NCI-H2227 (cell line): ENCODE results near the gene MAGEA11.
"Not testable (repeated sequence)": the region's sequence is repeated elsewhere in the genome, so short reads cannot be mapped to it uniquely, and the experiment has no call there.

Experiments used
- DNase-seq: peaks from one replicate; lab custom pipeline; 2025; ENCODE audit not compliant: unreplicated experiment; lab: John Stamatoyannopoulos, UW

The MAGEA11 gene

GRCh38 chrX:149717803-149718202, 5.9 kb downstream of the MAGEA11 start:
- DNase-seq = no peak

GRCh38 chrX:149718757-149719156, 6.9 kb downstream of the MAGEA11 start:
- DNase-seq = no peak

- no peak for DNase-seq
Measured at GRCh38 chrX:149720021-149720689, 8.3 kb downstream of the MAGEA11 start.

- not testable (repeated sequence) for DNase-seq
Measured at GRCh38 chrX:149721241-149721640, 9.4 kb downstream of the MAGEA11 start.

DNA sequence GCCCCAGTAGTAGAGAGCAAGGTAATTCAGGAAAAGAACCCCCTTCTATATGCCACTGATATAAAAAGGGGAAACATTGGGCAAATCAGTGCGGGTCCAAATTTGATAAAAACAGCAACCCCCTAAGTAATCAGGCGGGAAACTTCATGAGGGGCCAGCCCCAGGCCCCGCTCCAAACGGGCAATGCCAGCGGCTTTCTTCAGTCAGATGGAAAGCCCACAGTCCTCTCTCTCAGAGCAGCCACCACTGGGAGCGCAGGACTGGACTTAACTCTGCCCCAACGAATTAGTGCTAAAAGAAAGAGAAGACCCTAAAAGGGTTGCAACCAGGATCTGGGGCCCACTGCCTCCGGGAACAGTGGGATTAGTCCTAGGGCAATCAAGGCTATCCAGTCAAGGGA, 9.9 kb downstream of the MAGEA11 start:
- DNase-seq = no peak

DNA sequence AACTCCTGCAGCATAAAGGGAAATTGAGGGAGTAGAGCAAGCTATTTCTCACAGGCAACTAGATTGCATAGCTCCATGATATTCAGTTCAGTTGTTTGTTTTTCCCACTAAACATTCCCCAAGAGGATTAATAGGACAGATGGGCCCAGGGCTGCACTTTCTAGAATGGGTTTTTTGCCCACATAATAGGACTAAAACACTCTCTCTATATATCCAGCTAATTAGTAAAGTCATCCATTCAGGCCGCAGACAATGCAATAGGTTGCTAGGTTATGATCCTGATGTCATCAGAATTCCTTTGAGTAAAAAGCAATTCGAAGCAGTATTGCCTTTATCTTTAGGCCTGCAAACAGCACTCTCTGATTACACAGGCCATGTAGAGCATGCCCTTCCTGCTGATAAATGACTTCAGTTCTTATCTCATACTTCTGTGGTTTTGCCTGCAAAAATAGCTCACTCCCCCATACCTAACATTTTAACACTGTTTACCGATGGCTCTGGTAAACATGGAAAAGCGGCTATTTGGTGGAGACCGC, 11.8 kb downstream of the MAGEA11 start:
- not testable (repeated sequence) for DNase-seq

DNA sequence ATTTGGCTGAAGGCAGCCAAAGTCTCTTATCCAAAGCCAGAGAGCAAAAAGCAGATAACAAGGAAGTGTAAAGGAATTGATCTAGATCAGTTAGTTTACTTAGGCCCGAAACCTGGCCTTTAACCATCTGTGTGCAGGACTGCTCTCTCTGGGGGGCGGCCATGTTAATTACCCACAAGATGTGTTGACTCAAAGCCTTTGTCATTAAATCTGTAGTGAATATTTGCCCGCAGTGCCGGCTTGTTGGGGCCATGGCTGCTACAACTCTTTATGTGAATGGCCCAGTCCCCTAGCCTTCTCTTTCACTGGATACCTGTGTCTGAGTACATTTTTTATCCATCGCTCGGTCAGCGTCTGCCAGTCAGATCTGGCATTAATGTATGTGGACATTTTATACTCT, 15.4 kb downstream of the MAGEA11 start:
- DNase-seq = not testable (repeated sequence)

DNA sequence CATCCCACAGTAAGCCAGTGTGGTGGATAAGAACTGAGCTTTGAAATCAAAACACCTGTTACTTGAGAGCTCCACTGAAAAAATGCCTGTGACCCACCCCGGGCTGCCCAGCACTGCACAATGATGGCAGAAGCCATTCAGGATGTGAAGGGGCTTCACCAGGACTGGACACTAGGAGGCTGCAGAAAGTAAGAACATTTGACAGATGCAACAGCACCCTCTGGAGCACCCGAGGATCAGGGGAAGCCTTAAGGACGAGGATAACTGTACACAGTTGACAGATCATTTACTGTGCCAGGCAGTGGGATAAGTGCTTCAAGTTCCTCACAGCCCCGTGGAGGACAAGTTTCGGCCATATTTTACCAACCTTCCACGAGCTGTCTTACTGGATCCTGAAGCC, 30.4 kb downstream of the MAGEA11 start:
- DNase-seq = not testable (repeated sequence)

- DNase-seq = not testable (repeated sequence)
Measured at GRCh38 chrX:149746390-149747007, 34.6 kb downstream of the MAGEA11 start.

DNA sequence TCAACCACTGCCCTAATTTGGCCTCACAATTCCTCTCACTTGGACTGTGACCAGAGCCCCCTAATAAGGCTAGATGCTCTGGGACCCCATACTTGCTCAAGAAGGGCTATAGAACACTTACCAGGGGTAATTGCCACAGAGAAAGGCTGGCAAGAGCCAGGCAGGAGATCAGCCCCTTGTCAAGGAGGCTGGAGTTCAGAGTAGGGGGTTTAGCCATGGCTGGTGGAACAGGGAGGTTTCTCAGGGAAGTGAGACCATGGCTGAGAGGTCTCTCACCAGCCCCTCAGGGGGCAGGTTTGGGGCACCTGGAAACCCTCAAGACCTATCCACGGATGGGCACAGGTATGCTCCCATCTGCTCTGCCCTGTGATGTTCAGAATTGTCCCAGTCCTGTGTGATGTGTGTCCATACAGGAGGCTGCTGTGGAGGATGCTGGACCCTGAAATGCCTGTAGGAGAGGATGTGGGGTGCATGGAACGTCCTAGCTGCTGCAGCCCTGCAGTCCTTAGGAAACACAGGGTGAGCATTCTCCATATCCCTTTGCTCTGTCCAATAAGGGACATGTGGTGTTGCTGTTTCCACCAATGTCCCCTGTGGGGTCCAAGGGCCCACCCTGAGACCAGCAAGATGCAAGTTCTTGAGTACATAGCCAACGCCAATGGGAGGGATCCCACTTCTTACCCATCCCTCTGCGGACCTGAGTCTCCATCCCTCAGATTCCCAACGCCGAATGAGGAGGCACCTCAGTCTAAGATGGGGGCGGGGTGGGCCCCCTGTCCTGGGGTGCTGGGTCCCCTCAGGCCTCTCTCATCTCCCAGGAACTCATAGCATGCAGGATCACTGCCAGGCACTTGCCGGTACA, 45.6 kb downstream of the MAGEA11 start:
- no peak for DNase-seq

GRCh38 chrX:149758068-149758714, 46.3 kb downstream of the MAGEA11 start:
- DNase-seq = no peak

DNA sequence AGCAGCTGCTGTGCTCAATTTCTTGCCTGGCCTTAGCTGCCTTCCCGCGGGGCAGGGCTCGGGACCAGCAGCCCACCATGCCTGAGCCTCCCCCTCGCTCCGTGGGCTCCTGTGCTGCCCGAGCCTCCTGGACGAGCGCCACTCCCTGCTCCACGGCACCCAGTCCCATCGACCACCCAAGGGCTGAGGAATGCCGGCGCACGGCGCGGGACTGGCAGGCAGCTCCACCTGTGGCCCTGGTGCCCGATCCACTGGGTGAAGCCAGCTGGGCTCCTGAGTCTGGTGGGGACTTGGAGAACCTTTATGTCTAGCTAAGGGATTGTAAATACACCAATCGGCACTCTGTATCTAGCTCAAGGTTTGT, 46.8 kb downstream of the MAGEA11 start:
- not testable (repeated sequence) for DNase-seq

DNA sequence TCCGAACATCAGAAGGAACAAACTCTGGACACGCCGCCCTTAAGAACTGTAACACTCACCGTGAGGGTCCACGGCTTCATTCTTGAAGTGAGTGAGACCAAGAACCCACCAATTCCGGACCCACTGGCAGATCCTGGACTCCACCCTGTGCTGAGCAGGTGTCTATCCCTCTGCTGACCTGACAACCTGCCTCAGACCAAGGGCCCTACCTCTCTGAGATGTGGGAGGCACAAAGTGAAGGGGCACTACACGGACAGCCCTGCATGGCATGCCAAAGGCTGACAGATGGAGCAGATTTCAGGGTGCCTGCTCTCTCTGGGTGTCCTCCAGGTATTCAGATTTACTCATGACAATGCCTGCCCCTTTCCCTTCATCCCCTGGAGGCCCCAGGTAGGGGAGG, 48.0 kb downstream of the MAGEA11 start:
- no peak for DNase-seq

GRCh38 chrX:149760965-149761364, 49.1 kb downstream of the MAGEA11 start:
- no peak for DNase-seq

DNA sequence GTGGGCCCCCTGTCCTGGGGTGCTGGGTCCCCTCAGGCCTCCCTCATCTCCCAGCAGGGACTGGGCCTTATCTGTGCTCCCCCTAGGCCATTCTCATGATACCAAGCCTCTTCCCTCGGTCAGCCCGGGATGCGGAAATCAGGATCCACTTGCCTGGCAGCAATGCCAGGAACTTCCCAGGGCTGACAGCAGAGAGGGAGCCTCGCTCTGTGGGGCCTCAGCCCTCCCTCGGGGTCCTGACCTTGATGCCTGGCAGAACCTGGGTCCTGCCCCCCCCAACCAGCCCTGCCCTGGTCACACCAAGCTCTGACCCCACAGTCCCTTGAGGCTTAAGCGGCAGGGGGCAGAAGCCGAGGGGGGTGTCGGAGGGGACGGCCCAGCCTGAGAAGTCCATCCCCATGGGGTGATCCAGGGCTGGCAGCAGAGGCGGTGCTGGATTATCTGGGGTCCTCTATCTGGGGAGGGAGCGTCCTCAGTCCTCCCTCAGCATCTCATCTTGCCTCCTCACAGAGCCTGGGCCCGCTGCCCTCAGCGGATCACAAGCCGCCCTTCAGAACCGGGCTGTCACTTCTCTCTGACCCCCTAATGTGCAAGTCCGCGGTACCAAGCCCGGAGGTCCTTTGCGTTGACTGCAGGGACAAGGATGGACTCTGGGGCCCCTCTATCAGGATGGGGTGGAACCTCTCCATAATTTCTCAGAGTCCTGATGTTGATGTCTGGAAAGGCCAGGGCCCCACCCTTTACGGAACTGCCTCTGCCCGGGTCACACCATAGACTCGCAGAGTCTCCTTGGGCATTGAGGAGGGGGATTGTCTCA, 50.2 kb downstream of the MAGEA11 start:
- not testable (repeated sequence) for DNase-seq

GRCh38 chrX:149762696-149763614, 51.1 kb downstream of the MAGEA11 start:
- no peak for DNase-seq
